ENCODE results near the gene EXOSC1. TPM values are rescaled to one million over a fixed set of nuclear protein-coding genes. Genes with fewer than 3 reads are reported as not detected.

Gene EXOSC1
- total and polyA plus RNA-seq, 2 experiments from 2014 or later, result 34.7 to 51.7 TPM

GRCh38 chr10:97490592-97490991 lies 44.8 kb upstream of the EXOSC1 start:
- Histone ChIP-seq H4K20me1 (ENCODE audit: insufficient read depth, poor library complexity, severe bottlenecking) (peaks cover 57% of the 10 kb centered on the region), H3K27ac (no peak overlapping the region)

GRCh38 chr10:97485647-97486281 lies 40.0 kb upstream of the EXOSC1 start:
- H3K4me2 ChIP-seq, result no peak overlapping the region
- H3K9me3 ChIP-seq (ENCODE audit: low read depth), result no peaks in the 10 kb centered on the region
- H3K4me1 ChIP-seq (ENCODE audit: insufficient read depth), result no peaks in the 10 kb centered on the region
- peaks cover 90% of the 10 kb centered on the region for H3K79me2 ChIP-seq
- TF ChIP-seq EZH2phosphoT487 (IDR thresholded peaks at IDR 0.05; ENCODE audit: low read depth, severe bottlenecking, unreplicated experiment) (no peak), CTCF (IDR thresholded peaks at IDR 0.05; ENCODE audit: poor library complexity) (no peak), EZH2 (IDR thresholded peaks at IDR 0.05; ENCODE audit: borderline replicate concordance) (no peak)
- H3K9me2 ChIP-seq (replicated peaks; ENCODE audit: insufficient read depth), result no peaks in the 10 kb centered on the region
- WGBS (ENCODE audit: low lambda C conversion rate, missing lambda C conversion rate), result 92% methylated on average over 4 of the region's 4 CpGs
- no peak for DNase-seq (ENCODE audit: low spot score)
- H4K20me1 ChIP-seq (ENCODE audit: insufficient read depth, poor library complexity, severe bottlenecking), result peaks cover 35% of the 10 kb centered on the region
- H2AFZ ChIP-seq, result no peak overlapping the region
- no peaks in the 10 kb centered on the region for H3K36me3 ChIP-seq (replicated peaks; ENCODE audit: insufficient read depth, low read depth)
- H3K27me3 ChIP-seq, result no peaks in the 10 kb centered on the region
- H3K27ac ChIP-seq, result no peak overlapping the region
- no peak overlapping the region for H3K4me3 ChIP-seq

More at GRCh38 chr10:97490592-97490991, 44.8 kb upstream of the EXOSC1 start:
- H3K9me3 ChIP-seq (ENCODE audit: low read depth), result no peaks in the 10 kb centered on the region
- H3K9me2 ChIP-seq (replicated peaks; ENCODE audit: insufficient read depth), result no peaks in the 10 kb centered on the region
- TF ChIP-seq EZH2 (IDR thresholded peaks at IDR 0.05; ENCODE audit: borderline replicate concordance) (no peak), CTCF (IDR thresholded peaks at IDR 0.05; ENCODE audit: poor library complexity) (no peak), EZH2phosphoT487 (IDR thresholded peaks at IDR 0.05; ENCODE audit: low read depth, severe bottlenecking, unreplicated experiment) (no peak)
- peaks cover 4% of the 10 kb centered on the region for H3K4me1 ChIP-seq (ENCODE audit: insufficient read depth)
- H2AFZ ChIP-seq, result no peak overlapping the region
- no peaks in the 10 kb centered on the region for H3K36me3 ChIP-seq (replicated peaks; ENCODE audit: insufficient read depth, low read depth)
- no peak overlapping the region for H3K4me3 ChIP-seq
- no peak for DNase-seq (ENCODE audit: low spot score)
- no peak overlapping the region for H3K4me2 ChIP-seq
- H3K79me2 ChIP-seq, result peaks cover 98% of the 10 kb centered on the region
- H3K27me3 ChIP-seq, result no peaks in the 10 kb centered on the region
- WGBS (ENCODE audit: low lambda C conversion rate, missing lambda C conversion rate), result 96% methylated on average over 2 of the region's 2 CpGs

GRCh38 chr10:97483921-97484320 lies 38.1 kb upstream of the EXOSC1 start:
- H3K4me1 ChIP-seq (ENCODE audit: insufficient read depth), result no peaks in the 10 kb centered on the region
- H4K20me1 ChIP-seq (ENCODE audit: insufficient read depth, poor library complexity, severe bottlenecking), result peaks cover 20% of the 10 kb centered on the region
- H3K27me3 ChIP-seq, result no peaks in the 10 kb centered on the region
- no peak overlapping the region for H3K27ac ChIP-seq
- TF ChIP-seq CTCF (IDR thresholded peaks at IDR 0.05; ENCODE audit: poor library complexity) (no peak), EZH2phosphoT487 (IDR thresholded peaks at IDR 0.05; ENCODE audit: low read depth, severe bottlenecking, unreplicated experiment) (no peak), EZH2 (IDR thresholded peaks at IDR 0.05; ENCODE audit: borderline replicate concordance) (no peak)
- H3K9me3 ChIP-seq (ENCODE audit: low read depth), result no peaks in the 10 kb centered on the region
- peaks cover 72% of the 10 kb centered on the region for H3K79me2 ChIP-seq
- no peak overlapping the region for H3K4me2 ChIP-seq
- 92% methylated on average over 1 of the region's 1 CpG for WGBS (ENCODE audit: low lambda C conversion rate, missing lambda C conversion rate)
- no peak for DNase-seq (ENCODE audit: low spot score)
- no peaks in the 10 kb centered on the region for H3K36me3 ChIP-seq (replicated peaks; ENCODE audit: insufficient read depth, low read depth)
- no peaks in the 10 kb centered on the region for H3K9me2 ChIP-seq (replicated peaks; ENCODE audit: insufficient read depth)
- H3K4me3 ChIP-seq, result no peak overlapping the region
- H2AFZ ChIP-seq, result no peak overlapping the region
